Left lung (tissue), 10 donors: ENCODE data around the gene PCDHGB6. TPM values are rescaled to one million over a fixed set of nuclear protein-coding genes. Genes with fewer than 3 reads are reported as not detected.

ENCODE experiments used
- ATAC-seq: fragments of 200-7000 bp; cut with Tn5 transposase; one replicate; pipeline ENCODE4 v1.9.1; 2020; ENCODE audit warnings: moderate library complexity
- DNase-seq, 4 donors: peaks; one replicate each; pipeline ENCODE4 v3.0.0-alpha.2; 2013 to 2020
- H3K27ac ChIP-seq, 2 donors: fragments of 200-600 bp; sonication (generic) in 1 of 2; one replicate each; pipeline versions ENCODE4 v1.5.0 to v1.8.0; 2020 to 2021
- H3K27me3 ChIP-seq, 2 donors: fragments of 200-600 bp; sonication (generic) in 1 of 2; one replicate each; pipeline versions ENCODE4 v1.5.0 to v1.8.0; 2020 to 2021
- H3K36me3 ChIP-seq, 2 donors: fragments of 200-600 bp; sonication (generic) in 1 of 2; one replicate each; pipeline versions ENCODE4 v1.5.0 to v1.8.0; 2020 to 2021
- H3K4me1 ChIP-seq, 2 donors: fragments of 200-600 bp; one replicate each; pipeline ENCODE4 v1.8.0; 2021
- H3K4me3 ChIP-seq, 2 donors: fragments of 200-600 bp; sonication (generic) in 1 of 2; one replicate each; pipeline versions ENCODE4 v1.5.0 to v1.8.0; 2020 to 2021; ENCODE audit warnings: mild to moderate bottlenecking in 1 of 2
- H3K9me3 ChIP-seq, 2 donors: fragments of 200-600 bp; sonication (generic) in 1 of 2; one replicate each; pipeline versions ENCODE4 v1.5.0 to v1.8.0; 2020 to 2021
- intact Hi-C, 2 donors: fragments of 100-400 bp; cut with DNase I; formaldehyde crosslinking; loops; one replicate each; pipeline versions ENCODE4 v1.11.2 to v1.14.2; 2022
- polyA plus RNA-seq, 6 donors: library from polyadenylated mRNA; unstranded; fragments of 120-200 nt; gene quantifications; one replicate each; pipeline ENCODE4 v1.2.1, GENCODE V29; 2013; ENCODE audit not compliant: insufficient read length in 6 of 6
- total RNA-seq, 2 donors: library from RNA; stranded (reverse); fragmentation: NEBNext Ultra II Directional; extraction: Animal tissue kit (Norgen Biotek cat#: 25700); gene quantifications; one replicate each; pipeline ENCODE4 v1.2.1, GENCODE V29; 2021
- TF ChIP-seq, protein P1 (sequence below), 2 donors: fragments of 200-600 bp; sonication (generic) in 1 of 2; IDR thresholded peaks; one replicate each; pipeline versions ENCODE4 v1.5.0 to v1.8.0; 2021; ENCODE audit warnings: antibody characterized with exemption in 2 of 2
- donor health status: DM: no; HTN: yes; CAD: no.
- donor health status: DM: no; HTN: no; CAD: no.

PCDHGB6 gene
- total and polyA plus RNA-seq, 8 donors, result 4.3 to 9.4 (median 8.1) TPM

DNA sequence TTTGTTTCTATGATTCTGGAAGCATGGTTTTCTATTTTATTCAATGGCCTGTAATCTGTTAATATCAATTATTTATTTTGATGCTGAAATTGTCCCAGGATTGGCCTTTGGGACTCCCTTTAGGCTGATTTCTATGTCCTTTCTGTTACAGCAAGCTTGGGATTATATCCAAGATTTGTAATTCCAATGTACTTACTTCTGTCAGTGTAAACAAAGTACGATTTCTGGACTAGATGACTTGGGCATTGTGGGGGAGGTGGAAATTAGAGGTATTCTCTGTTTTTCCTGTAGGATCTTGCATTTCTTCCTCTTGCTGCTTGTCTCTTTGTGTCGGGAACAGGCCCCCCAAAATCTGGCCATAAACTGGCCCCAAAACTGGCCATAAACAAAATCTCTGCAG, 26.2 kb downstream of the PCDHGB6 start:
- H3K4me1 ChIP-seq, result peaks cover 0 to 4% of the 10 kb centered on the region in 2 donors
- intact Hi-C loops, result loop anchor here in 1 of 2 donors (5.0 kb wide), 1 partner anchor 42 kb away; the partner anchor contains the start of gene PCDHGA8
- H3K9me3 ChIP-seq, result peaks cover 0 to 77% of the 10 kb centered on the region in 2 donors
- ATAC-seq (no peak), DNase-seq (no peak)
- peaks cover 19 to 51% of the 10 kb centered on the region in 2 donors for H3K27me3 ChIP-seq
- TF ChIP-seq, protein P1, sequence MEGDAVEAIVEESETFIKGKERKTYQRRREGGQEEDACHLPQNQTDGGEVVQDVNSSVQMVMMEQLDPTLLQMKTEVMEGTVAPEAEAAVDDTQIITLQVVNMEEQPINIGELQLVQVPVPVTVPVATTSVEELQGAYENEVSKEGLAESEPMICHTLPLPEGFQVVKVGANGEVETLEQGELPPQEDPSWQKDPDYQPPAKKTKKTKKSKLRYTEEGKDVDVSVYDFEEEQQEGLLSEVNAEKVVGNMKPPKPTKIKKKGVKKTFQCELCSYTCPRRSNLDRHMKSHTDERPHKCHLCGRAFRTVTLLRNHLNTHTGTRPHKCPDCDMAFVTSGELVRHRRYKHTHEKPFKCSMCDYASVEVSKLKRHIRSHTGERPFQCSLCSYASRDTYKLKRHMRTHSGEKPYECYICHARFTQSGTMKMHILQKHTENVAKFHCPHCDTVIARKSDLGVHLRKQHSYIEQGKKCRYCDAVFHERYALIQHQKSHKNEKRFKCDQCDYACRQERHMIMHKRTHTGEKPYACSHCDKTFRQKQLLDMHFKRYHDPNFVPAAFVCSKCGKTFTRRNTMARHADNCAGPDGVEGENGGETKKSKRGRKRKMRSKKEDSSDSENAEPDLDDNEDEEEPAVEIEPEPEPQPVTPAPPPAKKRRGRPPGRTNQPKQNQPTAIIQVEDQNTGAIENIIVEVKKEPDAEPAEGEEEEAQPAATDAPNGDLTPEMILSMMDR (IDR thresholded peaks at IDR 0.05), result no peak
- H3K27ac ChIP-seq, result no peak overlapping the region
- no peaks in the 10 kb centered on the region for H3K36me3 ChIP-seq
- H3K4me3 ChIP-seq, result no peak overlapping the region

DNA sequence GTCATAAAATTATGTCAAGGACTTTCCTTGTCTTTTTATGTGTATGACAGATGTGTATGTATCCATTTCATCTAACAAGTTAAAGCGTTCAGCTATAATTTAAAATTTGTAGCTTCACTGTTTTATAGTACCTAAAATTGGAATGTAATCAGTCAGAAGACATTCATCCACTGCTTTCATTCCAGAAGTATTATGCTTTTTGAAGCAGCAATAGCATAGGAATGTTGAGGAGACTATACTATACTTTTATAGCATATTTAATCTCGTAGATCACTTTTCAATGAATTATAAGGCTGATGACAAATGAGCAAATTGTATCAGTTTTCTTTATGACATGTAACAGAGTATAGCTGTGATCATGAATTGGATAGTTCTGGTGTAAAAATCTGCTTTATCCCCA, 29.4 kb downstream of the PCDHGB6 start:
- intact Hi-C loops, result no loop called here
- Histone ChIP-seq H3K36me3 (no peaks in the 10 kb centered on the region), H3K27me3 (peaks cover 6 to 19% of the 10 kb centered on the region in 2 donors), H3K4me3 (no peak overlapping the region), H3K4me1 (no peaks in the 10 kb centered on the region), H3K27ac (no peak overlapping the region), H3K9me3 (peaks cover 5 to 82% of the 10 kb centered on the region in 2 donors)
- DNase-seq (no peak), ATAC-seq (no peak)
- TF ChIP-seq, protein P1 (IDR thresholded peaks at IDR 0.05), result no peak

DNA sequence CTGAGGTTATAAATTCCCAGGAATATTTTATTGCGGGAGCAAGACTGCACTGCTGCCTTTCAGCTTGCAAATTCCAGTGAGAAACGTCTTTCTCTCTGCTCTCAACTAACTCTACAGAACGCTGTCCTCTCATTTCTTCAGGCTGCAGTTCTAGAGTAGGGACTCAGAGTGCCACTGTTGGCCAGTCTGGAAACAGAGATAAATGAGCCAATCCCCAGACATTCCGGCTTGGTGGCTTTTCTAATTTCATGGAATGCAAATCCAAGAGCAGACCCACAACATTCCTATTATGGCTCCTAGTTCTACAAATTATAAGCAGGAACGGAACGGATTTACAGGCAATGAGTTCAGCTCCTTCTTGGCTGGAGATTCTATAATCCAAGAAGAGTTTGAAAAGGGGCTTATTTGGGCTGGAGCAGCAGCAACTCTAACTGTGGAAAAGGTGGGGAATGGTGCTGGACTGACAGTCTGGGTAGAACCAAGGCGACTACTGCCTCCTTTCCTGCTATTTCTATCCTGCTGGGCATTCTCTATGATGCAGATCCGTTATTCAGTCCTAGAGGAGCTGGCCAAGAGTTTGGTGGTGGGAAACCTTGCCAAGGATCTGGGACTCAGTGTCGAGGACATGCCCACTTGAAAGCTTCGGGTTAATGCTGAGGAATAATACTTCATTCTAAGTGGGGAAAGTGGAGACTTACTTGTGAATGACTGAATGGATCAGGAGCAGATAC, 31.8 kb downstream of the PCDHGB6 start:
- no peaks in the 10 kb centered on the region for H3K36me3 ChIP-seq
- no peak for ATAC-seq
- H3K9me3 ChIP-seq, result peaks cover 5 to 64% of the 10 kb centered on the region in 2 donors
- no peaks in the 10 kb centered on the region for H3K27me3 ChIP-seq
- TF ChIP-seq, protein P1 (IDR thresholded peaks at IDR 0.05), result no peak
- no peak for DNase-seq
- intact Hi-C loops, result no loop called here
- no peak overlapping the region for H3K4me3 ChIP-seq
- H3K27ac ChIP-seq, result no peak overlapping the region
- H3K4me1 ChIP-seq, result no peaks in the 10 kb centered on the region

DNA sequence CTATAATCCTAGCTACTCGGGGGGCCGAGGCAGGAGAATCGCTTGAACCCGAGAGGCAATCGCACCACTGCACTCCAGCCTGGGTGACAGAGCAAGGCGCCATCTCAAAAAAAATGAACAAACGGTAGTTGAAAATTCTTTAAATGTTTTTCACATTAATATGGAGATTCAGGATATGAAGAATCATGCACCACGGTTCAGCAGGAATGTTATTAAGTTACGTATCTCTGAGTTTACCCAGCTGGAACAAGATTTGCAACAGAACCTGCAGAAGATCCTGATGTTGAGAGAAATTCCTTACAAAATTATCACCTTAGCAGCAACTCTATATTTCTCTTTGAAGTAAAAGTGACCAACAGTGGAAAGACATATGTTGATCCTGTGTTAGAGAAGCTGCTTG, 32.5 kb downstream of the PCDHGB6 start:
- intact Hi-C loops, result no loop called here
- peaks cover 5 to 61% of the 10 kb centered on the region in 2 donors for H3K9me3 ChIP-seq

DNA sequence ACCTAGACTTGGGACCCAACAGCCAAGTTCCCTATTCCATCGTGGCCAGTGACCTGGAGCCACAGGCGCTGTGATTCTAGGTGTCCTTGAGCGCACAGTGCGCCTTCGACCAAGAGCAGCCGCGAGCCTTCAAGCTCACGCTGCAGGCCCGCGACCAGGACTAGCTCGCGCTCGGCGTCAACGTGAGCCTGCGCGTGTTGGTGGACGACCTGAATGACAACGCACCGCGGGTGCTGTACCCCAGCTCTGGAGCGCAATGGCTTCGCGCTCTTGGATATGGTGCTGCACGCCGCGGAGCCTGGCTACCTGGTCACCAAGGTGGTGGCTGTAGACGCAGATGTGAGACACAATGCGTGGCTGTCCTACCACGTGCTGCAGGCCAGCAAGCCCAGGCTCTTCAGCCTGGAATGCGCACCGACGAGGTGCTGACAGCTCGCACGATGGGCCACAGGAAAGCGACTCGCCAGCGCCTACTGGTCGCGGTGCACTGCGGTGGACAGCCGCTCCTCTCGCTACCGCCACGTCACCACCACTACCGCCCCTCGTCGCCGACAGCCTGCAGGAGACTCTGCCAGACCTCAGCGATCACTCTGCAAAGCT, 33.9 kb downstream of the PCDHGB6 start:
- intact Hi-C loops, result no loop called here
- peaks cover 5 to 48% of the 10 kb centered on the region in 2 donors for H3K9me3 ChIP-seq

More for the DNA sequence above, 32.5 kb downstream of the PCDHGB6 start:
- ATAC-seq (no peak), DNase-seq (no peak)
- Histone ChIP-seq H3K27me3 (no peaks in the 10 kb centered on the region), H3K36me3 (no peaks in the 10 kb centered on the region), H3K27ac (no peak overlapping the region), H3K4me3 (no peak overlapping the region), H3K4me1 (no peaks in the 10 kb centered on the region)
- TF ChIP-seq, protein P1 (IDR thresholded peaks at IDR 0.05), result no peak

More for the DNA sequence above, 33.9 kb downstream of the PCDHGB6 start:
- DNase-seq, result no peak
- Histone ChIP-seq H3K4me3 (no peak overlapping the region), H3K4me1 (no peaks in the 10 kb centered on the region), H3K36me3 (no peaks in the 10 kb centered on the region), H3K27ac (no peak overlapping the region), H3K27me3 (no peaks in the 10 kb centered on the region)
- TF ChIP-seq, protein P1 (IDR thresholded peaks at IDR 0.05), result no peak
- ATAC-seq, result no peak
